Right atrium auricular region (tissue), 2 donors: ENCODE results near the gene PXDN. TPM values are rescaled to one million over a fixed set of nuclear protein-coding genes. Genes with fewer than 3 reads are reported as not detected.
A peak's percentile ranks its signal among the peaks of the same experiment; 100 is the strongest.

ENCODE experiments used
- DNase-seq: peaks from one replicate; pipeline ENCODE4 v3.0.0-alpha.2; 2019; ENCODE audit warnings: low spot score
- H3K27ac ChIP-seq, 2 donors: fragments of 200-600 bp; sonication (generic); 1 replicate in 1 of 2; 2 replicates in 1 of 2; pipeline ENCODE4 v1.5.1; 2016 to 2019
- H3K27me3 ChIP-seq, 2 donors: fragments of 200-600 bp; sonication (generic); one replicate each; pipeline versions ENCODE4 v1.5.1 to v1.6.0; 2017 to 2019
- H3K36me3 ChIP-seq: fragments of 200-600 bp; sonication (generic); one replicate; pipeline ENCODE4 v1.5.1; 2016
- H3K4me1 ChIP-seq, 2 donors: fragments of 200-600 bp; sonication (generic); one replicate each; pipeline versions ENCODE4 v1.5.1 to v1.6.0; 2017 to 2019
- H3K4me3 ChIP-seq, 2 donors: fragments of 200-600 bp; sonication (generic); 1 replicate in 1 of 2; 2 replicates in 1 of 2; pipeline ENCODE4 v1.5.1; 2017 to 2019; ENCODE audit warnings: mild to moderate bottlenecking in 1 of 2, moderate library complexity in 1 of 2
- H3K9me3 ChIP-seq, 2 donors: fragments of 200-600 bp; sonication (generic); one replicate each; pipeline ENCODE4 v1.5.1; 2019
- CTCF ChIP-seq, 2 donors: fragments of 200-600 bp; sonication (generic); IDR thresholded peaks; one replicate each; pipeline ENCODE4 v1.5.1; 2019; ENCODE audit warnings: antibody characterized with exemption in 2 of 2
- total RNA-seq, 2 donors: library from RNA; depleted of rRNA; stranded (reverse); fragments of >200 nt; gene quantifications; one replicate each; pipeline ENCODE4 v1.1.0, GENCODE V29; 2016

PXDN gene
- total RNA-seq, 2 donors from 2014 or later, result 25.4 to 26.9 TPM

- H3K27ac ChIP-seq, result no peak overlapping the region
- no peak for TF ChIP-seq CTCF (IDR thresholded peaks at IDR 0.05)
- H3K36me3 ChIP-seq, result no peaks in the 10 kb centered on the region
Observed at GRCh38 chr2:1772471-1773267, 28.4 kb upstream of the PXDN start.

GRCh38 chr2:1771626-1772280 lies 27.4 kb upstream of the PXDN start:
- no peaks in the 10 kb centered on the region for H3K36me3 ChIP-seq
- no peak for DNase-seq
- H3K27me3 ChIP-seq, result no peaks in the 10 kb centered on the region
- H3K4me3 ChIP-seq, result no peak overlapping the region
- H3K4me1 ChIP-seq, result no peaks in the 10 kb centered on the region
- no peak overlapping the region for H3K27ac ChIP-seq
- no peaks in the 10 kb centered on the region for H3K9me3 ChIP-seq
- no peak for TF ChIP-seq CTCF (IDR thresholded peaks at IDR 0.05)

More at GRCh38 chr2:1772471-1773267, 28.4 kb upstream of the PXDN start:
- Histone ChIP-seq H3K4me3 (no peak overlapping the region), H3K9me3 (no peaks in the 10 kb centered on the region), H3K4me1 (no peaks in the 10 kb centered on the region), H3K27me3 (no peaks in the 10 kb centered on the region)
- DNase-seq, result no peak

- TF ChIP-seq CTCF (IDR thresholded peaks at IDR 0.05), result no peak
- DNase-seq, result no peak
- Histone ChIP-seq H3K4me3 (no peak overlapping the region), H3K36me3 (no peaks in the 10 kb centered on the region), H3K4me1 (no peaks in the 10 kb centered on the region), H3K27me3 (no peaks in the 10 kb centered on the region), H3K27ac (no peak overlapping the region), H3K9me3 (no peaks in the 10 kb centered on the region)
Observed at GRCh38 chr2:1770566-1771380, 26.5 kb upstream of the PXDN start.

- Histone ChIP-seq H3K27me3 (no peaks in the 10 kb centered on the region), H3K4me1 (no peaks in the 10 kb centered on the region), H3K36me3 (no peaks in the 10 kb centered on the region), H3K9me3 (no peaks in the 10 kb centered on the region), H3K27ac (no peak overlapping the region), H3K4me3 (no peak overlapping the region)
- DNase-seq, result no peak
- peak; percentile 40 to 81 for TF ChIP-seq CTCF (IDR thresholded peaks at IDR 0.05)
Observed at GRCh38 chr2:1769703-1770422, 25.5 kb upstream of the PXDN start.

GRCh38 chr2:1767939-1768691 lies 23.8 kb upstream of the PXDN start:
- no peak for DNase-seq
- no peaks in the 10 kb centered on the region for H3K27me3 ChIP-seq
- no peak for TF ChIP-seq CTCF (IDR thresholded peaks at IDR 0.05)

More at GRCh38 chr2:1767939-1768691, 23.8 kb upstream of the PXDN start:
- Histone ChIP-seq H3K9me3 (no peaks in the 10 kb centered on the region), H3K36me3 (no peaks in the 10 kb centered on the region), H3K4me1 (no peaks in the 10 kb centered on the region), H3K4me3 (no peak overlapping the region), H3K27ac (no peak overlapping the region)
